Measurements from ENCODE around the gene JARID2. TPM values are rescaled to one million over a fixed set of nuclear protein-coding genes. Genes with fewer than 3 reads are reported as not detected.

JARID2 gene
- total and polyA plus RNA-seq, 2 of the 4 experiments (the other 2 are of a cell fraction): 9.6 to 12.9 TPM

DNA sequence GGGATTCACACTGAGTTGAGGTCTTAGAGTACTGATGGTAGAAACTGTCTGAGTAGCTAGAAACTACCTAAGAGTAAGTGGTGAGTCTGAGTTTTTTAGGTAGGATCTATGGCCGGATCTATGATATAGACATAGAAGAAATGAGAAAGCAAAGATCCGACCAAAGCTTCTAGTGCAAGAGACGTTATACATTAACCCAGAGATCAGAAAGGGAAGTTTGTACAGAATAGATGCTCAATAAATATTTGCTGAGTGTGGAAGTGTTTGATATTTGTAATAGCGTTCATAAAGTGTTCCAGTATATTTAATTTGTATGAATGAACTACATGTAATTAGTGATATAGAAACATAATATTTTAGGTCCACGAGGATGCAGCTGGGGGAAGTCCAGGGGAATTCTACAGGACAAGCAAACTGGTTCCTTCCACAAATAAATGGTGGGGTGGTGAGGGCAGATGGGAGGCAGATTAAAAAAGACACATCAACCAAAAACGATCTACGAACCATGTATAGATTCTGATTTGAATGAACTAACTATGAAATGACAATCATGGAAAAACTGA lies 31.9 kb upstream of the JARID2 start:
- dilution Hi-C loops (cut with HindIII; ENCODE audit: low sequenced_read_pairs, unreplicated experiment): no loop called here
- Histone ChIP-seq H3K27me3 (ENCODE audit: control insufficient read depth, insufficient read depth, low read length) (no peaks in the 10 kb centered on the region), H2AK9ac (replicated peaks; ENCODE audit: low read depth, low read length, poor library complexity) (no peak overlapping the region), H3K23ac (ENCODE audit: low read depth, low read length) (no peak overlapping the region), H4K5ac (ENCODE audit: low read depth, low read length) (no peak overlapping the region), H3K79me1 (ENCODE audit: low read depth in 1 of 2, low read length in 2 of 2) (no peaks in the 10 kb centered on the region), H4K91ac (ENCODE audit: insufficient read depth, low read depth, low read length) (no peak overlapping the region), H4K20me1 (ENCODE audit: insufficient read depth, low read length) (no peaks in the 10 kb centered on the region), H2BK15ac (ENCODE audit: low read depth, low read length) (no peak overlapping the region), H3K9me1 (ENCODE audit: insufficient read depth, low read length) (no peaks in the 10 kb centered on the region; the same call in 1 of the 2 replicates), H3K9ac (ENCODE audit: low read depth, low read length) (no peak overlapping the region), H3K4ac (ENCODE audit: low read depth, low read length) (no peak overlapping the region), H3K36me3 (ENCODE audit: control insufficient read depth, insufficient read depth, low read length) (no peaks in the 10 kb centered on the region), H4K8ac (ENCODE audit: low read depth in 2 of 2, low read length in 2 of 2) (no peak overlapping the region), H2BK5ac (ENCODE audit: low read depth, low read length, poor library complexity, severe bottlenecking) (no peak overlapping the region), H2BK120ac (ENCODE audit: low read depth, low read length) (no peak overlapping the region), H3K4me3 (ENCODE audit: insufficient read depth, low read depth, low read length) (no peak overlapping the region), H2BK20ac (ENCODE audit: low read depth, low read length) (no peak overlapping the region), H3K18ac (ENCODE audit: low read depth, low read length) (no peak overlapping the region), H3K4me2 (ENCODE audit: low read depth, low read length) (no peak overlapping the region), H3K9me3 (ENCODE audit: control insufficient read depth, insufficient read depth, low read length) (no peaks in the 10 kb centered on the region), H2AFZ (replicated peaks; ENCODE audit: low read length, poor library complexity) (no peak overlapping the region), H3K4me1 (ENCODE audit: control insufficient read depth, insufficient read depth, low read length) (no peaks in the 10 kb centered on the region), H3K27ac (ENCODE audit: insufficient read depth, low read length) (no peak overlapping the region), H2AK5ac (ENCODE audit: low read depth, low read length) (no peak overlapping the region), H3K56ac (ENCODE audit: extremely low read depth, insufficient read depth, low read length) (no peak overlapping the region), H3K14ac (replicated peaks; ENCODE audit: low read depth, low read length) (no peak overlapping the region)
- in situ Hi-C loops (cut with MboI; ENCODE audit: low sequenced_read_pairs): no loop called here
- no TSS peak for BruUV-seq (replicated peaks)
- no peak for DNase-seq
- ChIA-PET POLR2A (ENCODE audit: unreplicated experiment) (no interaction called here), CTCF (no interaction called here)
- ATAC-seq (ENCODE audit: low read depth): no peak
- intact Hi-C loops (cut with micrococcal nuclease): no loop called here
- 83% methylated on average over 1 of the region's 7 CpGs; no CpG with 5 or more reads in 1 of the 2 experiments for WGBS, 2 experiments (ENCODE audit: extremely low coverage in 2 of 2, insufficient read length in 1 of 2)
- no peak for TF ChIP-seq CTCF (conservative IDR thresholded peaks at IDR 0.05; ENCODE audit: low read depth, low read length)
- no peak for TF ChIP-seq BHLHE40 (IDR thresholded peaks at IDR 0.05; ENCODE audit: low read depth, low read length)
- no peak for TF ChIP-seq FOS (IDR thresholded peaks at IDR 0.05; ENCODE audit: low read depth, low read length)
- no peak for TF ChIP-seq POLR2A (IDR thresholded peaks at IDR 0.05; ENCODE audit: low read depth, low read length)
- no peak for TF ChIP-seq SMC3 (IDR thresholded peaks at IDR 0.05; ENCODE audit: low read depth, low read length)
